IMR-90 (cell line): ENCODE data around the gene CCDC63.

Experiments used
- CTCF ChIP-seq: conservative IDR thresholded peaks from 2 replicates; pipeline ENCODE4 v1.5.1; 2012; ENCODE audit warnings: mild to moderate bottlenecking, low read depth, low read length, improper control_type of control experiment
- MAFK ChIP-seq: IDR thresholded peaks from 2 replicates; pipeline ENCODE4 v1.6.1; 2012; ENCODE audit warnings: low read depth, low read length, improper control_type of control experiment
- USF2 ChIP-seq: fragments of 150-350 bp; IDR thresholded peaks from 2 replicates; pipeline ENCODE4 v1.6.1; 2017; ENCODE audit warnings: mild to moderate bottlenecking, antibody characterized with exemption, low read length, low read depth

- TF ChIP-seq CTCF = no peak
- TF ChIP-seq USF2 = no peak
- TF ChIP-seq MAFK = no peak
These were observed 38.5 kb downstream of the CCDC63 start for GRCh38 chr12:110885152-110885840.
